ENCODE data around the gene CREBBP. TPM values are rescaled to one million over a fixed set of nuclear protein-coding genes. Genes with fewer than 3 reads are reported as not detected.

CREBBP gene
- total RNA-seq, 3 donors from 2014 or later: 57.9 to 107 (median 81.6) TPM

- no peak for ATAC-seq
- peaks cover 23% of the 10 kb centered on the region for H3K4me1 ChIP-seq (ENCODE audit: low read depth)
- no peak for TF ChIP-seq CTCF (IDR thresholded peaks at IDR 0.05)
- H3K9me3 ChIP-seq: no peaks in the 10 kb centered on the region
- no peak for DNase-seq
- intact Hi-C loops (cut with DNase I, micrococcal nuclease): no loop called here
- no peak overlapping the region for H3K4me3 ChIP-seq
- no peaks in the 10 kb centered on the region for H3K36me3 ChIP-seq (ENCODE audit: low read depth)
These were observed 64.2 kb downstream of the CREBBP start for GRCh38 chr16:3816326-3816725.

GRCh38 chr16:3814755-3815154, 65.8 kb downstream of the CREBBP start:
- ATAC-seq (no peak), DNase-seq (no peak)
- TF ChIP-seq CTCF (IDR thresholded peaks at IDR 0.05): no peak
- H3K4me1 ChIP-seq (ENCODE audit: low read depth): peaks cover 10% of the 10 kb centered on the region
- no peaks in the 10 kb centered on the region for H3K36me3 ChIP-seq (ENCODE audit: low read depth)
- no peak overlapping the region for H3K4me3 ChIP-seq
- intact Hi-C loops (cut with DNase I, micrococcal nuclease): no loop called here
- H3K9me3 ChIP-seq: no peaks in the 10 kb centered on the region

GRCh38 chr16:3812469-3813172, 67.9 kb downstream of the CREBBP start:
- H3K36me3 ChIP-seq (ENCODE audit: low read depth): no peaks in the 10 kb centered on the region
- DNase-seq (no peak), ATAC-seq (no peak)
- H3K4me3 ChIP-seq: no peak overlapping the region
- no peaks in the 10 kb centered on the region for H3K9me3 ChIP-seq
- intact Hi-C loops (cut with DNase I, micrococcal nuclease): no loop called here
- TF ChIP-seq CTCF (IDR thresholded peaks at IDR 0.05): no peak
- peaks cover under 1% of the 10 kb centered on the region for H3K4me1 ChIP-seq (ENCODE audit: low read depth)

GRCh38 chr16:3810818-3811217, 69.7 kb downstream of the CREBBP start:
- Histone ChIP-seq H3K9me3 (no peaks in the 10 kb centered on the region), H3K36me3 (ENCODE audit: low read depth) (no peaks in the 10 kb centered on the region), H3K4me3 (no peak overlapping the region), H3K4me1 (ENCODE audit: low read depth) (no peaks in the 10 kb centered on the region)
- TF ChIP-seq CTCF (IDR thresholded peaks at IDR 0.05): no peak
- intact Hi-C loops (cut with DNase I, micrococcal nuclease): no loop called here
- ATAC-seq: no peak
- no peak for DNase-seq

GRCh38 chr16:3810198-3810664, 70.3 kb downstream of the CREBBP start:
- Histone ChIP-seq H3K4me3 (no peak overlapping the region), H3K36me3 (ENCODE audit: low read depth) (no peaks in the 10 kb centered on the region), H3K4me1 (ENCODE audit: low read depth) (no peaks in the 10 kb centered on the region), H3K9me3 (no peaks in the 10 kb centered on the region)
- intact Hi-C loops (cut with DNase I, micrococcal nuclease): no loop called here
- ATAC-seq: no peak
- TF ChIP-seq CTCF (IDR thresholded peaks at IDR 0.05): no peak
- no peak for DNase-seq
